Thyroid gland (tissue), 4 donors: Measurements from ENCODE around the gene RYR3. TPM values are rescaled to one million over a fixed set of nuclear protein-coding genes. Genes with fewer than 3 reads are reported as not detected.

Experiments
- DNase-seq, 2 donors: peaks; one replicate each; pipeline ENCODE4 v3.0.0-alpha.2; 2019
- H3K27ac ChIP-seq, 3 donors: fragments of 200-600 bp; sonication (generic); 1 replicate in 2 of 3; 2 replicates in 1 of 3; pipeline ENCODE4 v1.5.1; 2016 to 2019; ENCODE audit warnings: mild to moderate bottlenecking in 1 of 3, moderate library complexity in 1 of 3
- H3K27me3 ChIP-seq: fragments of 200-600 bp; sonication (generic); one replicate; pipeline ENCODE4 v1.5.1; 2019
- H3K36me3 ChIP-seq, 2 donors: fragments of 200-600 bp; sonication (generic); one replicate each; pipeline ENCODE4 v1.5.1; 2016 to 2019
- H3K4me1 ChIP-seq, 2 donors: fragments of 200-600 bp; sonication (generic); one replicate each; pipeline ENCODE4 v1.5.1; 2017 to 2019
- H3K4me3 ChIP-seq, 3 donors: fragments of 200-600 bp; sonication (generic); replicated peaks in 1 of 3; 1 replicate in 2 of 3; 2 replicates in 1 of 3; pipeline ENCODE4 v1.5.1; 2016; ENCODE audit warnings: mild to moderate bottlenecking in 1 of 3
- H3K9me3 ChIP-seq: fragments of 200-600 bp; sonication (generic); one replicate; pipeline ENCODE4 v1.5.1; 2017
- POLR2A ChIP-seq, 2 donors: fragments of 450-650 bp; IDR thresholded peaks; one replicate each; pipeline ENCODE4 v1.6.1; 2017; ENCODE audit warnings: antibody characterized with exemption in 2 of 2, mild to moderate bottlenecking in 2 of 2, moderate library complexity in 1 of 2
- WGBS, 2 donors: methylation state at CpG; one replicate each; pipeline ENCODE4 v1.1.5; 2017; 5-methylcytosine and 5-hydroxymethylcytosine counted together
- intact Hi-C: fragments of 100-400 bp; cut with DNase I; formaldehyde crosslinking; loops from one replicate; pipeline ENCODE4 v1.15.1; 2023
- total RNA-seq, 4 donors: library from RNA; depleted of rRNA; stranded (reverse); fragments of >200 nt; gene quantifications; one replicate each; pipeline ENCODE4 v1.2.3, GENCODE V29; 2016
- TF ChIP-seq, protein P1 (sequence below), 6 experiments: fragments of 200-600 bp in 3 of 6; fragments of 450-650 bp in 3 of 6; sonication (generic) in 3 of 6; IDR thresholded peaks; one replicate each; pipeline ENCODE4 v1.5.1; 2016 to 2019; ENCODE audit warnings: antibody characterized with exemption in 6 of 6, mild to moderate bottlenecking in 2 of 6, inconsistent platforms in 1 of 6, moderate library complexity in 1 of 6

The RYR3 gene
- total RNA-seq, 4 donors from 2014 or later: 0.27 to 4.2 (median 0.34) TPM

- DNase-seq: no peak
- Histone ChIP-seq H3K4me1 (no peaks in the 10 kb centered on the region), H3K36me3 (no peaks in the 10 kb centered on the region), H3K27ac (no peak overlapping the region), H3K9me3 (no peaks in the 10 kb centered on the region), H3K27me3 (no peaks in the 10 kb centered on the region), H3K4me3 (no peak overlapping the region)
- TF ChIP-seq POLR2A (IDR thresholded peaks at IDR 0.05): no peak
- TF ChIP-seq, protein P1, sequence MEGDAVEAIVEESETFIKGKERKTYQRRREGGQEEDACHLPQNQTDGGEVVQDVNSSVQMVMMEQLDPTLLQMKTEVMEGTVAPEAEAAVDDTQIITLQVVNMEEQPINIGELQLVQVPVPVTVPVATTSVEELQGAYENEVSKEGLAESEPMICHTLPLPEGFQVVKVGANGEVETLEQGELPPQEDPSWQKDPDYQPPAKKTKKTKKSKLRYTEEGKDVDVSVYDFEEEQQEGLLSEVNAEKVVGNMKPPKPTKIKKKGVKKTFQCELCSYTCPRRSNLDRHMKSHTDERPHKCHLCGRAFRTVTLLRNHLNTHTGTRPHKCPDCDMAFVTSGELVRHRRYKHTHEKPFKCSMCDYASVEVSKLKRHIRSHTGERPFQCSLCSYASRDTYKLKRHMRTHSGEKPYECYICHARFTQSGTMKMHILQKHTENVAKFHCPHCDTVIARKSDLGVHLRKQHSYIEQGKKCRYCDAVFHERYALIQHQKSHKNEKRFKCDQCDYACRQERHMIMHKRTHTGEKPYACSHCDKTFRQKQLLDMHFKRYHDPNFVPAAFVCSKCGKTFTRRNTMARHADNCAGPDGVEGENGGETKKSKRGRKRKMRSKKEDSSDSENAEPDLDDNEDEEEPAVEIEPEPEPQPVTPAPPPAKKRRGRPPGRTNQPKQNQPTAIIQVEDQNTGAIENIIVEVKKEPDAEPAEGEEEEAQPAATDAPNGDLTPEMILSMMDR (IDR thresholded peaks at IDR 0.05): no peak
- 90 to 95% methylated on average over 5 of the region's 5 CpGs for WGBS, 2 donors
- intact Hi-C loops: no loop called here
These were observed 405.3 kb downstream of the RYR3 start for GRCh38 chr15:33716025-33716424.

- no peak overlapping the region for H3K4me3 ChIP-seq
- 89 to 94% methylated on average over 5 of the region's 5 CpGs for whole genome bisulfite sequencing, 2 donors
- TF ChIP-seq POLR2A (IDR thresholded peaks at IDR 0.05): no peak
- TF ChIP-seq, protein P1 (IDR thresholded peaks at IDR 0.05): no peak
- no peaks in the 10 kb centered on the region for H3K27me3 ChIP-seq
- no peaks in the 10 kb centered on the region for H3K9me3 ChIP-seq
- intact Hi-C loops: no loop called here
- no peak for DNase-seq
- no peaks in the 10 kb centered on the region for H3K4me1 ChIP-seq
- H3K27ac ChIP-seq: no peak overlapping the region
- no peaks in the 10 kb centered on the region for H3K36me3 ChIP-seq
These were observed 410.2 kb downstream of the RYR3 start for GRCh38 chr15:33720952-33721351.

DNA sequence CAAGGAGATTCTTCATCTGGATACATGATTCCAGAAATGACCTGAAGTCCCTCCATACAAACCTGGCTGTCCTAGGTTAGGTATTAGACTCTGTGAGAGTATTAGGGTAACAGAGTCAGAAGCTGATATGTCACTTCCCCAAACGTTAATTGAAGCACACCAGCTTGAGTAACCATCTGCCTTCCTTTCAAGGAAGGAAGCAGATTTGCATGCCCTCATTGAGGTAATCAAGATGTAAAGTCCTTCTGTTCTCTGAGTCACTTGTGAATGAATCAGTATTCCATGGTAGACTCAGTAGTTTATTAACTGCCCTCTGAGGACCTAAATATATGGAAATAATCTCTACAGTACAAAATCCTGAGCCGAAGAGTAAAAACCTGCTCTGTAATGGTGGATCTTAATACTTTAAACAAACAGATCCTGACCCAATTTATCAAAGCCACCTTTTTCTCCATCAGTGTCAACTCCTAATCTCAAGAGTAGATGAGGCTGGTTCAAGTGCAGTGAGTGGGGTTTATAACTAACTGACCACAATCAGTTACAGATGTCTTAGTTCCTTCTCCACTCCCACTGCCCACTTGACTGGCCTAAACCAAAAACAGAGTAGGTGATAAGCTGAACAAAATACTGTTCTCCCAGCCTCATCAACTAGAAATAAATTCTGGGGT is 411.4 kb downstream of the RYR3 start:
- WGBS, 2 donors: 62 to 82% methylated on average over 2 of the region's 2 CpGs

GRCh38 chr15:33722673-33723015 is 411.9 kb downstream of the RYR3 start:
- no peak for TF ChIP-seq POLR2A (IDR thresholded peaks at IDR 0.05)
- TF ChIP-seq, protein P1 (IDR thresholded peaks at IDR 0.05): no peak
- H3K4me1 ChIP-seq: no peaks in the 10 kb centered on the region
- no peaks in the 10 kb centered on the region for H3K27me3 ChIP-seq
- no peak overlapping the region for H3K4me3 ChIP-seq
- no peaks in the 10 kb centered on the region for H3K9me3 ChIP-seq
- WGBS, 2 donors: 91 to 92% methylated on average over 12 of the region's 12 CpGs
- H3K36me3 ChIP-seq: no peaks in the 10 kb centered on the region
- H3K27ac ChIP-seq: no peak overlapping the region
- intact Hi-C loops: no loop called here
- no peak for DNase-seq

More for the DNA sequence above, 411.4 kb downstream of the RYR3 start:
- no peak overlapping the region for H3K27ac ChIP-seq
- no peak for DNase-seq
- no peak overlapping the region for H3K4me3 ChIP-seq
- no peaks in the 10 kb centered on the region for H3K9me3 ChIP-seq
- no peaks in the 10 kb centered on the region for H3K27me3 ChIP-seq
- TF ChIP-seq, protein P1 (IDR thresholded peaks at IDR 0.05): no peak
- TF ChIP-seq POLR2A (IDR thresholded peaks at IDR 0.05): no peak
- no peaks in the 10 kb centered on the region for H3K4me1 ChIP-seq
- intact Hi-C loops: no loop called here
- no peaks in the 10 kb centered on the region for H3K36me3 ChIP-seq

- no peaks in the 10 kb centered on the region for H3K27me3 ChIP-seq
- WGBS, 2 donors: 57 to 72% methylated on average over 5 of the region's 5 CpGs
- no peaks in the 10 kb centered on the region for H3K9me3 ChIP-seq
- H3K27ac ChIP-seq: no peak overlapping the region
- H3K4me1 ChIP-seq: no peaks in the 10 kb centered on the region
- H3K4me3 ChIP-seq: no peak overlapping the region
- DNase-seq: no peak
- intact Hi-C loops: no loop called here
- TF ChIP-seq, protein P1 (IDR thresholded peaks at IDR 0.05): no peak
- TF ChIP-seq POLR2A (IDR thresholded peaks at IDR 0.05): no peak
- no peaks in the 10 kb centered on the region for H3K36me3 ChIP-seq
These were observed 413.7 kb downstream of the RYR3 start for GRCh38 chr15:33724321-33725036.
